NCI-H446 treated with DMSO at 0.1 percent for 48 hours (cell line): ENCODE results near the gene SNX21.
A peak's percentile ranks its signal among the peaks of the same experiment; 100 is the strongest.
"Not testable (repeated sequence)": the region's sequence is repeated elsewhere in the genome, so short reads cannot be mapped to it uniquely, and the experiment has no call there.

Experiments
- DNase-seq: peaks from one replicate; lab custom pipeline; 2025; lab: John Stamatoyannopoulos, UW

Gene SNX21

GRCh38 chr20:45822857-45823256 lies 10.7 kb upstream of the SNX21 start:
- DNase-seq = peak; percentile 5

GRCh38 chr20:45823949-45824835 lies 9.4 kb upstream of the SNX21 start:
- DNase-seq = no peak

- peak; percentile 3 for DNase-seq
Measured at GRCh38 chr20:45826381-45827019, 7.1 kb upstream of the SNX21 start.

GRCh38 chr20:45827030-45827652 lies 6.5 kb upstream of the SNX21 start, which contains the start of gene TNNC2:
Gene TNNC2 (minus strand): TSS chr20:45827312. CDS start chr20:45827248, 64 bp downstream.
- DNase-seq = no peak

GRCh38 chr20:45827712-45828111 lies 5.9 kb upstream of the SNX21 start:
- no peak for DNase-seq

GRCh38 chr20:45828589-45828988 lies 5.0 kb upstream of the SNX21 start:
- DNase-seq = no peak

- DNase-seq = not testable (repeated sequence)
Measured at GRCh38 chr20:45829673-45830106, 3.9 kb upstream of the SNX21 start.

GRCh38 chr20:45832619-45833018 lies 980 bp upstream of the SNX21 start:
- no peak for DNase-seq

- peak; percentile 31 for DNase-seq
Measured at GRCh38 chr20:45833883-45834796, 541 bp downstream of the SNX21 start.

GRCh38 chr20:45834797-45835161 lies 1.2 kb downstream of the SNX21 start:
- DNase-seq = no peak

- no peak for DNase-seq
Measured at GRCh38 chr20:45835329-45835765, 1.7 kb downstream of the SNX21 start.

- no peak for DNase-seq
Measured at GRCh38 chr20:45835825-45836224, 2.2 kb downstream of the SNX21 start.

- no peak for DNase-seq
Measured at GRCh38 chr20:45836841-45837240, 3.2 kb downstream of the SNX21 start.

- no peak for DNase-seq
Measured at GRCh38 chr20:45840700-45841198, 7.2 kb downstream of the SNX21 start.

- DNase-seq = no peak
Measured at GRCh38 chr20:45841407-45842129, 8.0 kb downstream of the SNX21 start.

GRCh38 chr20:45842169-45842812 lies 8.7 kb downstream of the SNX21 start:
- no peak for DNase-seq

GRCh38 chr20:45843506-45843905 lies 9.9 kb downstream of the SNX21 start:
- no peak for DNase-seq

- DNase-seq = no peak
Measured at GRCh38 chr20:45845452-45845851, 11.9 kb downstream of the SNX21 start.

GRCh38 chr20:45848421-45848820 lies 14.8 kb downstream of the SNX21 start:
- DNase-seq = no peak

GRCh38 chr20:45848969-45849582 lies 15.5 kb downstream of the SNX21 start:
- DNase-seq = no peak
